HL-60 (cell line): ENCODE measurements around the gene ZNF513.

Experiments
- POLR2AphosphoS5 ChIP-seq: IDR thresholded peaks from 2 replicates; pipeline ENCODE4 v1.6.1; 2012; ENCODE audit warnings: low read depth
- SPI1 ChIP-seq: IDR thresholded peaks from 2 replicates; pipeline ENCODE4 v1.6.1; 2012; ENCODE audit warnings: low read depth, mild to moderate bottlenecking, borderline replicate concordance
- TF ChIP-seq, protein P1 (sequence below): IDR thresholded peaks from one replicate; pipeline ENCODE4 v1.5.1; 2011; ENCODE audit warnings: low read length, control low read depth, inconsistent platforms; ENCODE audit not compliant: insufficient read depth
- TF ChIP-seq, protein P2 (sequence below): IDR thresholded peaks from 2 replicates; pipeline ENCODE4 v1.6.1; 2012; ENCODE audit warnings: low read depth; ENCODE audit not compliant: insufficient replicate concordance

DNA sequence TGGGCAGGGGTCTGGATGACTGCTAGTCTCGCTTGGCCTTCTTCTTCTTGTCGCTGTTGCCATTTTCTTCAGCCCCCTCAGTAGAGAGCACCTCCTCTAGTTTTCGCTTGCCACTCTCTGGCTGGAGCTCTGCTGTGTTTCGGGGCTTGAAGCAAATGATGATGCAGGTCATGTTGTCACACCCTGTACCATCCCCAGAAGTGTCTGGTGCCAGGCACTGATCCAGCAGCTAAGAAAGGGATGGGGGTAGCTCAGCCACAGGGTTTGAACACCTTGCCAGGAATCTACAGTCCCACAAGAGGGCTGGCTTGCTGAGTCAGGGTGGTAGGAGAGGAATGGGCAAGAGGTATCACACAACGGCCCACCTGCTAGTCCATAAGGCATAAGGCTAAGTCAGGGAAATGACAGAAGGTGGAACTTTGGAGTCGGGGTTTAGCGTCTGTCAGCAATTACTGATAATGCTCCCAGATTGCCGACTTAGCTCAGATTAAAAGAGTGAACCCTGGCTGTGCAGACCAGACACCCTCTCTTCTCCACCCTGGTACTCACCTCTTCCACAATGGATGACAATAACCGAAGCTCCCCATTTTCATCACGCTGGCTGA, 1.1 kb upstream of the ZNF513 start:
- TF ChIP-seq, protein P1, sequence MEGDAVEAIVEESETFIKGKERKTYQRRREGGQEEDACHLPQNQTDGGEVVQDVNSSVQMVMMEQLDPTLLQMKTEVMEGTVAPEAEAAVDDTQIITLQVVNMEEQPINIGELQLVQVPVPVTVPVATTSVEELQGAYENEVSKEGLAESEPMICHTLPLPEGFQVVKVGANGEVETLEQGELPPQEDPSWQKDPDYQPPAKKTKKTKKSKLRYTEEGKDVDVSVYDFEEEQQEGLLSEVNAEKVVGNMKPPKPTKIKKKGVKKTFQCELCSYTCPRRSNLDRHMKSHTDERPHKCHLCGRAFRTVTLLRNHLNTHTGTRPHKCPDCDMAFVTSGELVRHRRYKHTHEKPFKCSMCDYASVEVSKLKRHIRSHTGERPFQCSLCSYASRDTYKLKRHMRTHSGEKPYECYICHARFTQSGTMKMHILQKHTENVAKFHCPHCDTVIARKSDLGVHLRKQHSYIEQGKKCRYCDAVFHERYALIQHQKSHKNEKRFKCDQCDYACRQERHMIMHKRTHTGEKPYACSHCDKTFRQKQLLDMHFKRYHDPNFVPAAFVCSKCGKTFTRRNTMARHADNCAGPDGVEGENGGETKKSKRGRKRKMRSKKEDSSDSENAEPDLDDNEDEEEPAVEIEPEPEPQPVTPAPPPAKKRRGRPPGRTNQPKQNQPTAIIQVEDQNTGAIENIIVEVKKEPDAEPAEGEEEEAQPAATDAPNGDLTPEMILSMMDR, result no peak
- TF ChIP-seq POLR2AphosphoS5 (no peak), SPI1 (no peak)
- TF ChIP-seq, protein P2, sequence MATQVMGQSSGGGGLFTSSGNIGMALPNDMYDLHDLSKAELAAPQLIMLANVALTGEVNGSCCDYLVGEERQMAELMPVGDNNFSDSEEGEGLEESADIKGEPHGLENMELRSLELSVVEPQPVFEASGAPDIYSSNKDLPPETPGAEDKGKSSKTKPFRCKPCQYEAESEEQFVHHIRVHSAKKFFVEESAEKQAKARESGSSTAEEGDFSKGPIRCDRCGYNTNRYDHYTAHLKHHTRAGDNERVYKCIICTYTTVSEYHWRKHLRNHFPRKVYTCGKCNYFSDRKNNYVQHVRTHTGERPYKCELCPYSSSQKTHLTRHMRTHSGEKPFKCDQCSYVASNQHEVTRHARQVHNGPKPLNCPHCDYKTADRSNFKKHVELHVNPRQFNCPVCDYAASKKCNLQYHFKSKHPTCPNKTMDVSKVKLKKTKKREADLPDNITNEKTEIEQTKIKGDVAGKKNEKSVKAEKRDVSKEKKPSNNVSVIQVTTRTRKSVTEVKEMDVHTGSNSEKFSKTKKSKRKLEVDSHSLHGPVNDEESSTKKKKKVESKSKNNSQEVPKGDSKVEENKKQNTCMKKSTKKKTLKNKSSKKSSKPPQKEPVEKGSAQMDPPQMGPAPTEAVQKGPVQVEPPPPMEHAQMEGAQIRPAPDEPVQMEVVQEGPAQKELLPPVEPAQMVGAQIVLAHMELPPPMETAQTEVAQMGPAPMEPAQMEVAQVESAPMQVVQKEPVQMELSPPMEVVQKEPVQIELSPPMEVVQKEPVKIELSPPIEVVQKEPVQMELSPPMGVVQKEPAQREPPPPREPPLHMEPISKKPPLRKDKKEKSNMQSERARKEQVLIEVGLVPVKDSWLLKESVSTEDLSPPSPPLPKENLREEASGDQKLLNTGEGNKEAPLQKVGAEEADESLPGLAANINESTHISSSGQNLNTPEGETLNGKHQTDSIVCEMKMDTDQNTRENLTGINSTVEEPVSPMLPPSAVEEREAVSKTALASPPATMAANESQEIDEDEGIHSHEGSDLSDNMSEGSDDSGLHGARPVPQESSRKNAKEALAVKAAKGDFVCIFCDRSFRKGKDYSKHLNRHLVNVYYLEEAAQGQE, result no peak
